H1 (cell line): ENCODE data around the gene ENTREP1. TPM values are rescaled to one million over a fixed set of nuclear protein-coding genes. Genes with fewer than 3 reads are reported as not detected.

Source experiments
- CTCF ChIA-PET: fragments of 300-600 bp; sonication (Branson Sonifier 250); formaldehyde crosslinking; loops from one replicate; lab custom pipeline; 2021; ENCODE audit not compliant: partially characterized antibody; lab: Charles Lee
- POLR2A ChIA-PET: fragments of 300-600 bp; sonication (Branson Sonifier 250); formaldehyde crosslinking; loops from one replicate; lab custom pipeline; 2021; ENCODE audit warnings: inconsistent platforms; ENCODE audit not compliant: partially characterized antibody; lab: Charles Lee
- DNase-seq, 2 experiments: peaks; one replicate each; pipeline versions ENCODE4 v3.0.0 to v3.0.0-alpha.2; 2010 to 2022; ENCODE audit warnings: low spot score in 2 of 2, low read depth in 1 of 2, mixed read lengths in 1 of 2
- FAIRE-seq: peaks from 2 replicates; lab custom pipeline; 2011; peaks lifted over from hg19 to GRCh38; lab: Jason Lieb, UNC
- H2AFZ ChIP-seq: 2 replicates; pipeline ENCODE4 v1.8.1; 2012; ENCODE audit warnings: low read length, inconsistent platforms
- H2AK5ac ChIP-seq: 2 replicates; pipeline ENCODE4 v1.6.1; 2013; ENCODE audit warnings: low read depth, low read length
- H2BK120ac ChIP-seq: replicated peaks from 2 replicates; pipeline ENCODE3; 2013; ENCODE audit warnings: low read depth, low read length, inconsistent platforms
- H2BK12ac ChIP-seq: 2 replicates; pipeline ENCODE4 v1.6.1; 2013; ENCODE audit warnings: low read depth, low read length
- H2BK15ac ChIP-seq: 2 replicates; pipeline ENCODE4 v1.6.1; 2013; ENCODE audit warnings: low read length
- H2BK20ac ChIP-seq: 2 replicates; pipeline ENCODE4 v1.6.1; 2013; ENCODE audit warnings: low read length
- H2BK5ac ChIP-seq: 2 replicates; pipeline ENCODE4 v1.6.1; 2013; ENCODE audit warnings: low read depth, low read length
- H3K14ac ChIP-seq: 2 replicates; pipeline ENCODE4 v1.6.1; 2013; ENCODE audit warnings: inconsistent platforms; ENCODE audit not compliant: insufficient read length
- H3K18ac ChIP-seq: 2 replicates; pipeline ENCODE4 v1.6.1; 2013; ENCODE audit warnings: low read length; ENCODE audit errors: extremely low read depth
- H3K23ac ChIP-seq: 2 replicates; pipeline ENCODE4 v1.6.1; 2013; ENCODE audit warnings: inconsistent platforms; ENCODE audit not compliant: insufficient read length
- H3K23me2 ChIP-seq: 2 replicates; pipeline ENCODE4 v1.6.1; 2013; ENCODE audit warnings: low read depth, low read length
- H3K27ac ChIP-seq: 2 replicates; pipeline ENCODE4 v1.6.1; 2011; ENCODE audit warnings: low read depth, low read length, inconsistent platforms
- H3K27me3 ChIP-seq, 4 experiments: replicated peaks in 1 of 4; 1 replicate in 1 of 4; 2 replicates in 3 of 4; pipeline versions ENCODE4 v1.6.1 to v1.8.1; 2011 to 2013; ENCODE audit warnings: low read length in 3 of 4, mild to moderate bottlenecking in 3 of 4, inconsistent platforms in 2 of 4, mixed read lengths in 2 of 4, moderate library complexity in 1 of 4; ENCODE audit not compliant: control insufficient read depth in 3 of 4, insufficient read depth in 3 of 4; ENCODE audit errors: extremely low read depth in 1 of 4
- H3K36me3 ChIP-seq, 4 experiments: 2 replicates each; pipeline versions ENCODE4 v1.6.1 to v1.8.1; 2011 to 2013; ENCODE audit warnings: mild to moderate bottlenecking in 4 of 4, low read length in 3 of 4, moderate library complexity in 2 of 4, control low read depth in 1 of 4, inconsistent platforms in 1 of 4; ENCODE audit not compliant: insufficient read depth in 4 of 4, control insufficient read depth in 2 of 4
- H3K4ac ChIP-seq: replicated peaks from 2 replicates; pipeline ENCODE3; 2013; ENCODE audit warnings: low read length, low read depth, mixed read lengths, inconsistent platforms; ENCODE audit not compliant: insufficient read length
- H3K4me1 ChIP-seq, 4 experiments: replicated peaks in 1 of 4; 1 replicate in 1 of 4; 2 replicates in 3 of 4; pipeline versions ENCODE4 v1.6.1 to v1.8.1; 2011 to 2013; ENCODE audit warnings: low read length in 3 of 4, inconsistent platforms in 2 of 4, mixed read lengths in 1 of 4; ENCODE audit not compliant: insufficient read depth in 4 of 4, control insufficient read depth in 3 of 4
- H3K4me2 ChIP-seq, 2 experiments: 2 replicates each; pipeline versions ENCODE4 v1.6.1 to v1.8.1; 2011 to 2013; ENCODE audit warnings: low read depth in 2 of 2, low read length in 2 of 2, control low read depth in 1 of 2, inconsistent platforms in 1 of 2, mild to moderate bottlenecking in 1 of 2; ENCODE audit not compliant: insufficient read depth in 1 of 2
- H3K4me3 ChIP-seq, 4 experiments: fragments of 200-600, 300-600 bp in 1 of 4; sonication (generic), shearing (Covaris generic), sonication (Bioruptor Twin) in 1 of 4; 2 replicates each; pipeline versions ENCODE4 v1.5.1 to v1.8.1; 2011 to 2016; ENCODE audit warnings: low read length in 4 of 4, low read depth in 3 of 4, control low read depth in 2 of 4, inconsistent platforms in 2 of 4, mild to moderate bottlenecking in 2 of 4, mixed read lengths in 1 of 4, moderate library complexity in 1 of 4; ENCODE audit not compliant: insufficient read depth in 2 of 4; ENCODE audit errors: extremely low read depth in 1 of 4
- H3K56ac ChIP-seq: replicated peaks from 2 replicates; pipeline ENCODE3; 2013; ENCODE audit warnings: low read depth, mild to moderate bottlenecking, mixed read lengths, low read length, inconsistent platforms; ENCODE audit not compliant: insufficient read length
- H3K79me1 ChIP-seq: 2 replicates; pipeline ENCODE4 v1.6.1; 2013; ENCODE audit warnings: low read depth, low read length, control low read depth
- H3K79me2 ChIP-seq, 2 experiments: 2 replicates each; pipeline versions ENCODE4 v1.6.1 to v1.8.1; 2012 to 2013; ENCODE audit warnings: low read length in 2 of 2, mild to moderate bottlenecking in 2 of 2, inconsistent platforms in 1 of 2; ENCODE audit not compliant: insufficient read depth in 2 of 2, control insufficient read depth in 1 of 2
- H3K9ac ChIP-seq, 4 experiments: replicated peaks in 1 of 4; 1 replicate in 1 of 4; 2 replicates in 3 of 4; pipeline versions ENCODE4 v1.6.1 to v1.8.1; 2011 to 2013; ENCODE audit warnings: low read depth in 3 of 4, low read length in 3 of 4, control low read depth in 2 of 4, mild to moderate bottlenecking in 2 of 4, moderate library complexity in 2 of 4, inconsistent platforms in 1 of 4; ENCODE audit errors: extremely low read depth in 1 of 4
- H3K9me3 ChIP-seq, 2 experiments: 2 replicates each; pipeline versions ENCODE4 v1.6.1 to v1.8.1; 2012 to 2013; ENCODE audit warnings: mild to moderate bottlenecking in 2 of 2, moderate library complexity in 2 of 2, control low read depth in 1 of 2, inconsistent platforms in 1 of 2, low read depth in 1 of 2, low read length in 1 of 2, mixed read lengths in 1 of 2; ENCODE audit not compliant: insufficient read depth in 2 of 2
- H4K20me1 ChIP-seq, 2 experiments: replicated peaks in 1 of 2; 2 replicates each; pipeline versions ENCODE3 to v1.8.1; 2011 to 2013; ENCODE audit warnings: inconsistent platforms in 2 of 2, low read length in 2 of 2, mild to moderate bottlenecking in 1 of 2; ENCODE audit not compliant: insufficient read depth in 2 of 2, control insufficient read depth in 1 of 2
- H4K5ac ChIP-seq: 2 replicates; pipeline ENCODE4 v1.6.1; 2013; ENCODE audit warnings: low read length, low read depth, mixed read lengths, inconsistent platforms; ENCODE audit not compliant: insufficient read length
- H4K8ac ChIP-seq: 2 replicates; pipeline ENCODE4 v1.8.0; 2013; ENCODE audit warnings: mild to moderate bottlenecking, moderate library complexity, low read length, inconsistent platforms; ENCODE audit not compliant: insufficient read depth; ENCODE audit errors: extremely low read depth
- H4K91ac ChIP-seq: replicated peaks from 2 replicates; pipeline ENCODE3; 2013; ENCODE audit warnings: low read length, mixed read lengths, inconsistent platforms; ENCODE audit not compliant: insufficient read length
- GTF2F1 ChIP-seq: IDR thresholded peaks from 2 replicates; pipeline ENCODE4 v1.6.1; 2012; ENCODE audit warnings: low read depth, low read length, improper control_type of control experiment, borderline replicate concordance
- JUN ChIP-seq: IDR thresholded peaks from 2 replicates; pipeline ENCODE4 v1.6.1; 2011; ENCODE audit warnings: low read depth, mild to moderate bottlenecking, improper control_type of control experiment, low read length
- JUND ChIP-seq: IDR thresholded peaks from 2 replicates; pipeline ENCODE4 v1.6.1; 2011; ENCODE audit warnings: mild to moderate bottlenecking, improper control_type of control experiment, low read length
- POLR2AphosphoS5 ChIP-seq: IDR thresholded peaks from 2 replicates; pipeline ENCODE4 v1.6.1; 2011; ENCODE audit warnings: low read depth, low read length
- RNF2 ChIP-seq: fragments of 200-900, 300-1000 bp; sonication (generic); IDR thresholded peaks from 2 replicates; pipeline ENCODE4 v1.7.1; 2016; ENCODE audit warnings: borderline replicate concordance, low read depth, mild to moderate bottlenecking, antibody characterized with exemption, low read length; ENCODE audit not compliant: poor library complexity, severe bottlenecking; ENCODE audit errors: missing control alignments
- WGBS, 2 experiments: shearing (Covaris generic) in 1 of 2; methylation state at CpG; one replicate each; pipeline versions ENCODE4 v1.1.6 to v1.1.7; 2013 to 2015; ENCODE audit warnings: low lambda C conversion rate in 2 of 2, mixed read lengths in 2 of 2, inconsistent platforms in 1 of 2, low coverage in 1 of 2, missing lambda C conversion rate in 1 of 2; ENCODE audit not compliant: insufficient replicate concordance in 2 of 2, insufficient coverage in 1 of 2, insufficient read length in 1 of 2; ENCODE audit errors: extremely low coverage in 1 of 2, missing lambda C conversion rate in 1 of 2; 5-methylcytosine and 5-hydroxymethylcytosine counted together
- polyA plus RNA-seq, 7 experiments: library from polyadenylated mRNA; depleted of rRNA in 3 of 7; stranded (reverse) in 5 of 7; unstranded in 2 of 7; fragments of >200 nt in 5 of 7; fragments of 200-250 nt in 2 of 7; gene quantifications; 1 replicate in 5 of 7; 2 replicates in 1 of 7; 4 replicates in 1 of 7; pipeline versions ENCODE4 v1.2.1 to v1.2.3, GENCODE V29; 2011 to 2013; ENCODE audit warnings: missing spikeins in 2 of 7, mixed read lengths in 2 of 7
- total RNA-seq: library from RNA; stranded (reverse); fragmentation: NEBNext Ultra II Directional; extraction: Animal tissue kit (Norgen Biotek cat#: 25700); gene quantifications from 2 replicates; pipeline ENCODE4 v1.2.1, GENCODE V29; 2021

ENTREP1 gene
- total and polyA plus RNA-seq, 2 of the 8 experiments (the other 6 are each of a cell fraction or from before 2014, with no cell fraction given): 15.3 to 25.0 TPM

GRCh38 chr9:69330580-69330979, 5.6 kb downstream of the ENTREP1 start:
- H2AFZ ChIP-seq: no peak overlapping the region
- H3K4me2 ChIP-seq: no peak overlapping the region
- no peak overlapping the region for H2BK12ac ChIP-seq
- H2BK15ac ChIP-seq: no peak overlapping the region
- H4K5ac ChIP-seq: no peak overlapping the region
- H3K27ac ChIP-seq: no peak overlapping the region
- no peak overlapping the region for H2BK20ac ChIP-seq
- no peaks in the 10 kb centered on the region for H3K9me3 ChIP-seq
- peaks cover 0 to 9% (median 4%) of the 10 kb centered on the region in 4 experiments; a peak in 5 of 7 replicates for H3K27me3 ChIP-seq
- no peak overlapping the region for H2BK5ac ChIP-seq
- peaks cover 0 to 36% of the 10 kb centered on the region in 2 experiments; a peak in 2 of 4 replicates for H3K79me2 ChIP-seq
- H4K8ac ChIP-seq: no peak overlapping the region
- peaks cover 0 to 2% of the 10 kb centered on the region in 2 experiments for H4K20me1 ChIP-seq
- no peak overlapping the region for H2BK120ac ChIP-seq
- FAIRE-seq (no peak), DNase-seq (no peak)
- H3K4me3 ChIP-seq: no peak overlapping the region
- H3K9ac ChIP-seq: no peak overlapping the region
- H3K4ac ChIP-seq: no peak overlapping the region
- no peak overlapping the region for H2AK5ac ChIP-seq
- H3K23me2 ChIP-seq: peaks cover 7% of the 10 kb centered on the region; the same call in 1 of the 2 replicates
- no peak overlapping the region for H4K91ac ChIP-seq
- ChIA-PET POLR2A (interaction anchor here (1.4 to 1.5 kb wide), 2 partner anchors 21 to 23 kb away, joined by 4 to 5 read pairs; no protein-coding TSS in a partner anchor), CTCF (interaction anchor here (0.5 to 1.0 kb wide), 3 partner anchors 10 to 101 kb away, joined by 3 to 4 read pairs (median 3); no protein-coding TSS in a partner anchor)
- no peak overlapping the region for H3K14ac ChIP-seq
- H3K23ac ChIP-seq: no peak overlapping the region
- H3K36me3 ChIP-seq: no peaks in the 10 kb centered on the region
- H3K56ac ChIP-seq: no peak overlapping the region
- peaks cover 3 to 12% (median 5%) of the 10 kb centered on the region in 4 experiments for H3K4me1 ChIP-seq
- H3K18ac ChIP-seq: no peak overlapping the region
- peaks cover 6% of the 10 kb centered on the region for H3K79me1 ChIP-seq
- WGBS, 2 experiments: 81% methylated on average over 3 of the region's 3 CpGs; no CpG with 5 or more reads in 1 of the 2 experiments
- no peak for TF ChIP-seq GTF2F1
- no peak for TF ChIP-seq JUN
- TF ChIP-seq JUND: no peak
- no peak for TF ChIP-seq RNF2
- TF ChIP-seq POLR2AphosphoS5: no peak
